ENCODE data around the gene IL1RAPL2.

- TF ChIP-seq ZBTB21 (tag by site-specific recombination; IDR thresholded peaks at IDR 0.05) (no peak), ZNF214 (tag by site-specific recombination; IDR thresholded peaks at IDR 0.05; ENCODE audit: borderline replicate concordance) (no peak), CTCF (tag by site-specific recombination; IDR thresholded peaks at IDR 0.05) (no peak), IKZF3 (tag by site-specific recombination; IDR thresholded peaks at IDR 0.05) (no peak), TCF7L2 (IDR thresholded peaks at IDR 0.05; ENCODE audit: borderline replicate concordance, low read depth, low read length) (no peak)
These were observed 1.7 kb upstream of the IL1RAPL2 start for GRCh38 chrX:104564335-104564734.

All from HEK293 (cell line).